ENCODE results near the gene SMURF1. TPM values are rescaled to one million over a fixed set of nuclear protein-coding genes. Genes with fewer than 3 reads are reported as not detected.

The SMURF1 gene
- total and polyA plus RNA-seq, 2 of the 4 experiments (the other 2 are of a cell fraction), result 13.4 to 20.3 TPM

- Histone ChIP-seq H3K18ac (ENCODE audit: low read depth, low read length) (no peak overlapping the region), H3K27me3 (ENCODE audit: control insufficient read depth, insufficient read depth, low read length) (peaks cover 27% of the 10 kb centered on the region), H4K5ac (ENCODE audit: low read depth, low read length) (no peak overlapping the region), H2BK120ac (ENCODE audit: low read depth, low read length) (no peak overlapping the region), H2AK5ac (ENCODE audit: low read depth, low read length) (no peak overlapping the region), H3K9me1 (ENCODE audit: insufficient read depth, low read length) (no peaks in the 10 kb centered on the region), H3K56ac (ENCODE audit: extremely low read depth, insufficient read depth, low read length) (no peak overlapping the region), H2BK15ac (ENCODE audit: low read depth, low read length) (no peak overlapping the region), H3K27ac (ENCODE audit: insufficient read depth, low read length) (no peak overlapping the region), H3K79me1 (ENCODE audit: low read depth in 1 of 2, low read length in 2 of 2) (no peaks in the 10 kb centered on the region), H3K36me3 (ENCODE audit: control insufficient read depth, insufficient read depth, low read length) (no peaks in the 10 kb centered on the region), H3K4me3 (ENCODE audit: insufficient read depth, low read depth, low read length) (no peak overlapping the region), H4K91ac (ENCODE audit: insufficient read depth, low read depth, low read length) (no peak overlapping the region), H2AFZ (replicated peaks; ENCODE audit: low read length, poor library complexity) (no peak overlapping the region), H2BK5ac (ENCODE audit: low read depth, low read length, poor library complexity, severe bottlenecking) (no peak overlapping the region), H3K4me1 (ENCODE audit: control insufficient read depth, insufficient read depth, low read length) (no peaks in the 10 kb centered on the region), H3K9ac (ENCODE audit: low read depth, low read length) (no peak overlapping the region), H3K4ac (ENCODE audit: low read depth, low read length) (no peak overlapping the region), H4K8ac (ENCODE audit: low read depth in 2 of 2, low read length in 2 of 2) (no peak overlapping the region), H4K20me1 (ENCODE audit: insufficient read depth, low read length) (no peaks in the 10 kb centered on the region), H3K9me3 (ENCODE audit: control insufficient read depth, insufficient read depth, low read length) (no peaks in the 10 kb centered on the region), H3K23ac (ENCODE audit: low read depth, low read length) (no peak overlapping the region), H3K14ac (replicated peaks; ENCODE audit: low read depth, low read length) (no peak overlapping the region), H3K4me2 (ENCODE audit: low read depth, low read length) (no peak overlapping the region), H2BK20ac (ENCODE audit: low read depth, low read length) (no peak overlapping the region), H2AK9ac (replicated peaks; ENCODE audit: low read depth, low read length, poor library complexity) (no peak overlapping the region)
- intact Hi-C loops (cut with micrococcal nuclease) (no loop called here), in situ Hi-C loops (cut with MboI; ENCODE audit: low sequenced_read_pairs) (no loop called here), dilution Hi-C loops (cut with HindIII; ENCODE audit: low sequenced_read_pairs, unreplicated experiment) (no loop called here)
- BruUV-seq (replicated peaks), result no TSS peak
- ChIA-PET CTCF (no interaction called here), POLR2A (ENCODE audit: unreplicated experiment) (no interaction called here)
- WGBS, 2 experiments (ENCODE audit: extremely low coverage in 2 of 2, insufficient read length in 1 of 2), result 100% methylated on average over 1 of the region's 3 CpGs; no CpG with 5 or more reads in 1 of the 2 experiments
- ATAC-seq (ENCODE audit: low read depth) (no peak), DNase-seq (no peak)
- TF ChIP-seq ELK1 (IDR thresholded peaks at IDR 0.05; ENCODE audit: borderline replicate concordance, low read depth, low read length), result no peak
Measured at GRCh38 chr7:99170730-99171074, 26.8 kb upstream of the SMURF1 start.
